GM11168 (cell line): ENCODE measurements around the gene INSIG1.

Source experiments
- in situ Hi-C: fragments of 300-500 bp; cut with MboI; formaldehyde crosslinking; loops from one replicate; pipeline ENCODE4 v1.12.0; 2022; ENCODE audit warnings: low sequenced_read_pairs; ENCODE audit not compliant: unreplicated experiment

INSIG1 gene

GRCh38 chr7:155265144-155265543, 32.5 kb upstream of the INSIG1 start:
- in situ Hi-C loops, result no loop called here

- in situ Hi-C loops, result no loop called here
Measured at GRCh38 chr7:155265961-155266360, 31.7 kb upstream of the INSIG1 start.

- in situ Hi-C loops, result no loop called here
Measured at GRCh38 chr7:155266440-155266839, 31.2 kb upstream of the INSIG1 start.

DNA sequence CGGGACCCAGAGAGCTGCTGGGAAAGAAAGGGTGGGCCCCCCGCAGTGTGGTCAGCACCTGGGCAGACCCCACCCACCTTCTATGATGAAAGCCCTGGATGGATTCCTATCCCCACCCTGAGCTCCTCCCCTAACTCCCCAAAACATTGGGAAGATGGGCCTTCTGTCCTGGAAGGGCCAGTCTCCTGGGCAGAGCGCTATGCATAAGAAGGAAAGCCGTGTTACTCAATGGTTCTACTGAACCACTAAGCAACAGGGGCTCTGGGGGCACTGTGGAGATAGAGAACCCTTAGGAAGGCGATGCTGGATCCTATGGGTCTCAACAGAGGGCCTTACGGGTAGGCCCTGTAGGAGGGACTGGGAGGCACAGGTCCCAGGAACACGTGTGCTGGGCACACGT, 30.7 kb upstream of the INSIG1 start:
- in situ Hi-C loops, result no loop called here

- in situ Hi-C loops, result no loop called here
Measured at GRCh38 chr7:155267436-155267835, 30.2 kb upstream of the INSIG1 start.

- in situ Hi-C loops, result no loop called here
Measured at GRCh38 chr7:155268211-155268610, 29.5 kb upstream of the INSIG1 start.

DNA sequence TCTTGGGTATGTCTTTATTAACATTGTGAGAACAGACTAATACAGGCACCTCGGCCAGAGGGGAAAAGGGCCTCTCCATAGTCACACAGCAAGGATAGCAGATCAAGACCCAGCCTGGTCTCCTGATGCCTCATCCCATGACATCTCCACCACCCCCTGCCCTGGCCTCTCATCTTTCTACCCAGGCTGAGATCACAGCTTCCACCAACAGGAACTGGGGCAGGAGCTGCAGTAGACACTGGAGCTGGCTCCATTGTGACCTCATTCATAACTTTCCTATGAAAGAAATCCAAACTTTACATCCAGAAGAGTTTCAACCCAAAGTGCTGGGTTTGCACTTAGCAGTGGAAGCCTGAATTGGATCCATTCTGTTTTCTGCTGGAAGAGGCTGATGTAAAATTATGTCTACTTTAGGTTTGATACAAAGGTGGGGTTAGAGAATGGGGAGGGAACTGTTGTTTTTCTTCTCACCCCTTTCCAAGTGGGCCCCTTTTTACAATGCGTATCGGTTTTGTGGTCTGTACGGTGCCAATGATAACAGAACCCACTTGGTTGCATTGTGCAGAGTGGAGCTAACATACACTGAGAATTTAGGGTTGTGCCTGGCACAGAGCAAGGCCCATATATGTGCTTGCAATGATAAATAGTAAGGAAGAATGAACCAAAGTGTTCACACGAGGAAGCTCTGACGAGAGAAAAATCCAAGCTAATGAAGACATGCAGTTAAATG, 28.6 kb upstream of the INSIG1 start:
- in situ Hi-C loops, result no loop called here

GRCh38 chr7:155269766-155270585, 27.7 kb upstream of the INSIG1 start:
- in situ Hi-C loops, result no loop called here

DNA sequence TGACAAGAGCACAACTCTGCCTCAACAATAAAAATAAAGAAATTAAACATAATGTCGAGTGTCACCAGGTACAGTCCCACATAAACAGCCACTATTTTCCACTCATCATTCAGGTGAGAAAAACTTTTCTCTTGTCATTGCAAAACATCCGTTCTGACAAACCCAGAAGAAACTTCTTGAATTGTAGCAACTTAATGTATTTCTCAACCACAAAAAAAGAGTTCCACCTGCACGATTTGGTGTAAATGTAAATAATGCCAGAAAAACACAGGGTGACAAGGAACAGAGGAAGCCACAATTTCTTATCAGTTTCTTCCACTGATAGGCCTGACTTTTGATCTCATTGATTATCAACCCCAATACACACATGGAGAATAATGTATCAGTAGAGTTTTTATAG, 26.8 kb upstream of the INSIG1 start:
- in situ Hi-C loops, result no loop called here

DNA sequence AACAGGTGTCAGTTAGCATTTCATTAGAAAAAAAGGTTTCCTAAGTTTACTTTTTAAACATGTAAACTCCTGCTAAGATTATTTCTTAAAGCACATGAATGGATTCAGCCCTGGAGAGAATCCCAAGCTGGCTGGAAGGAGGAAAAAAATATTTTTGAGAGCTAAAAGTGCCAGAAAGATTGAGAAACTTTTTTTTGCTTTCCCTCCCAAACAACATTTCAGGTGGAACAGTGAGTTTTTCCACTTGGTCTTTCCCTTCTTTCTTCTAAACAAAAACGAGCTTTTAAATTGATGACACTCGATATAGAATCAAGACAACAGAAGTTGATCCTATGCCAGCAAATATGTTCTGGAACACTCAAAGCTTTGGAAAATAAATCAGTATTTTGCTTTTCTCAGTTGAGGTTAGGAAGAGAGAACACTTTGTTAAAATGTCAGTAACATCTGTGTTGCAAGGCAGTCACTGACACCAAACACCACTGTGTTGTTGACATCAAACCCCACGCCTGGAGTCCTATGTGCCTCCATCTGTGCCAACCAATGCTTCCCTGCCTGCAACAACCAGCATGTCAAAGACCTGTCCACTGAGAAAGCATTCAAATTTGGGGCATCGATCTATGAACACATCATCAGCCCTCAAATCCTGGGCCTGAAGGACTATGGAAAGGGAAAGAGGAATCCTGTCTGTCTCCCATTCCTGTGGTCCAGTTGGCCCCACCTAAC, 22.9 kb upstream of the INSIG1 start:
- in situ Hi-C loops, result no loop called here

- in situ Hi-C loops, result no loop called here
Measured at GRCh38 chr7:155276042-155276799, 21.5 kb upstream of the INSIG1 start.

DNA sequence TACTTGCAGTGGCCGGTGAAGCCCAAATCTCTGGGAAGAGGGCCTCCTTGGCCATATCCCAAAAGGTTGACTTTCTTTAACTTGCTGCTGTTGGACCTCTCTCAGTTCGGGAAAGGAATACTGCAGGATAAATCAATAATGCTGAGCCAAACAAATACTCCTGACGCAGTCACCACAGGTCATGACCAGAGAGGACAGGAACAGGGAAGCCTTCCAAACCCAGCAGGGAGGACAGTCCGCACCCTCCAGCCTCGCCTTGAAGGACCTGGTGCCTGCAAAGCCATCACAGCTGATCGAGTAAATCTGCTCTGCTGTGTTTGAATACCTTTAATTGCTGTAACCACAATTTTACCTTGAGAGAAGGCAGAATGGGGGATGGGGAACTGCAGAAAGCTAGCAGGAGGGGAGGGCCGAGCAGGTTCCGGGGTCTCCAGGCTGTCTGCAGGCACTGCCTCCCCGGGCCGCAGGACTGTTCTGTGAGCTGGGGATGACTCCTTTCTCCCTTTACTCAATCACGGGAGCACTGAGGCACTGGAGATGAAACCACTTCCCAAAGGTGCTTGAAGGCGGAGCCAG, 20.8 kb upstream of the INSIG1 start:
- in situ Hi-C loops, result no loop called here

- in situ Hi-C loops, result no loop called here
Measured at GRCh38 chr7:155277385-155277994, 20.2 kb upstream of the INSIG1 start.

DNA sequence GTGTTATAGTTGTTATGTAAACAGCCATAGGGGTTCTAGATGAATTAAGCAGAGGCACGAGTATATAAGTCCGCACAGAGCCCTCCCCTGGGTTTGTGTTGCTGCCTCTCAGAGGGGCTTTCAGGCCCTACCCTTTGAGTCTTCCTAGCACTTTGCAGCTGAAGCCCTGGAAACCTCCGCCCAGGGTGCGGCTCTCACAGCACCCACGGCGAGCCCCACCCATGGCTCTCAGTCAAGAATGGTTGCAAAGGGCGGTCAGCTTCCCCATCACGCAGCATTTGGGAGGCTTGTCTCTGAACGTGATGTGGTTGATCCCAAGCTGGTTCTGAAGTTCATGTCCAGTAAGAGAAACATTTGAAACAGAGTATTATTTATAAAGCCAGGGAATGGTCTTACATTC, 18.8 kb upstream of the INSIG1 start:
- in situ Hi-C loops, result no loop called here

- in situ Hi-C loops, result loop anchor here (5.0 kb wide), 1 partner anchor 63 kb away; no protein-coding TSS in a partner anchor
Measured at GRCh38 chr7:155279787-155280445, 17.8 kb upstream of the INSIG1 start.

DNA sequence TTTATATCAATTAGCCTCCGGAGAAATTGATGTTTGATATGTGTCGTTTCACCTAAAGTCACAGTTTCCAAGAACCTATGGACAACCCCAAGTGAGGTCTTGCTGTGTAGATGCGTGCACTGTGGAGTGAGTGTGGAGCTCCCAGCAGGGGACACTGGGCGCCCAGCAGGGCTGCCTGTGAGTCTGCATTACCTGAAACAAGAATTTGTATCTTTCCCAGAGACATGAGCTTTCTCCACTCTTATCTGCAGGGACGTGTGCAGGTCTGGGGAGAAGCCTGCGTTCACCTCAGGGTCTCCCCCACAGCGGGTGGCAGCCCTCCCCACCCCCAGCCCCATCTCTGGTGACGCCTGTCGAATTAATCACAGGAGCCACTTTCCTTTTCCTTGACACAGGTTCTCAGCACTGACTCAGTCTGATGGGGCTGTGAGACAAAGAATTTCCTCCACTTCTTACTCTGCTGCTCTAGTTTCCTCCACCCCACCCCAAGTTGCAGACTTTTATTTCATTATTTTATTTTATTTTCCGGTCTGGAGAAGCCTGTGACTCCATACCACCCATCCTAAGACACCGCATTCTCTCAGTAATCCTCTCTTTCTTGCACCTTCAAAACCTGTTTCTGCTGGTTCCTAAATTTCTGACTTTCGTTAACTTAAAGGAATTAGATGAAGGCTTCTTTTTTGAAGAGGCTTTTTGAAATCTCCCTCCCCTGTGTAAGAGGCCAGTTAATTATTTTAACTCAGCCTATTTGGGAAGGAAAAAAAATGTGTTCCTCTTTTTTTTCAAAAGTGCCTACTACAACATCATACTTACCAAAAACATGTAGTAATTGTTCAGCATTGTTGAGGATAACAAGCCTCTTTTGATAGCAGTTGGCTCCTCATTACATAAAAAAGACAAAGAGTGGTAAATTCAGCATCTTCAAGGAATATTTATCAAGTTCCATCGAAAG, 17.0 kb upstream of the INSIG1 start:
- in situ Hi-C loops, result loop anchor here (5.0 kb wide), 1 partner anchor 63 kb away; no protein-coding TSS in a partner anchor

DNA sequence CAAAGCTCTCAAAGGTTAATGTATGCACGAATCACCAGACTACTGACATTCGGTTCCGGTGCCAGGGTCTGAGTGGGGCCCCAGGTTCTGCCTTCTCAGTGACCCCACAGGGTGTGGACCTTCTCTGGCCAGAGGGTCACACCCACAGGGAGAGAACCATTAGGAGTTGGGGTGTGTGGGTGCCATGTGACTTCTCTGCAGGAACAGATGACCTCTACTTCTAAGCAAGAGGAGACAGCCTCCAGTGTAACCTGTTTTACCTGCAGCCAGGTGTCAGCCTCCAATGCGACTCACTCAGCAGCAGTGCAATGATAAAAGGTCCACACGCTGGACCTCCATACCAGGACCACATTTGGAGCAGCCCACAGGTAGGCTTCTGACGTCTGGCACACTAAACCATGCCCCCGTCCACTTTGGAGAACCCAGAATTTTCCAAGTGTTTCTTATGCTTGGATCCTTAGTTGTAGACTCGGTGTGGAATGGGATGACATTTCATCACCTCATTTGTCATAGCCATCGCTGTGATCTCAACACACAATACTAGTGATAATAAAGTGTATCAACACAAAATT, 16.2 kb upstream of the INSIG1 start:
- in situ Hi-C loops, result loop anchor here (5.0 kb wide), 1 partner anchor 64 kb away; no protein-coding TSS in a partner anchor
